Measurements from ENCODE around the gene PRKAG2. TPM values are rescaled to one million over a fixed set of nuclear protein-coding genes. Genes with fewer than 3 reads are reported as not detected.
A peak's percentile ranks its signal among the peaks of the same experiment; 100 is the strongest.

The PRKAG2 gene
- total RNA-seq, 1 donor from 2014 or later, result 4.7 TPM

GRCh38 chr7:151852486-151853396, 24.2 kb downstream of the PRKAG2 start:
- no peaks in the 10 kb centered on the region for H3K36me3 ChIP-seq (ENCODE audit: control insufficient read depth in 3 of 3, insufficient read depth in 3 of 3, low read length in 3 of 3)
- H3K4me1 ChIP-seq (ENCODE audit: control insufficient read depth in 3 of 3, insufficient read depth in 3 of 3, low read length in 3 of 3), result peaks cover 5 to 36% (median 16%) of the 10 kb centered on the region in 3 donors
- no peaks in the 10 kb centered on the region for H3K9me3 ChIP-seq (ENCODE audit: control insufficient read depth in 3 of 3, low read length in 3 of 3)
- peaks cover 0 to 9% (median 4%) of the 10 kb centered on the region in 3 donors for H3K27me3 ChIP-seq (ENCODE audit: control insufficient read depth in 3 of 3, insufficient read depth in 3 of 3, low read length in 3 of 3)
- H3K9ac ChIP-seq (ENCODE audit: low read depth in 1 of 3, low read length in 3 of 3), result no peak overlapping the region
- H3K4me3 ChIP-seq (ENCODE audit: low read length in 3 of 3), result no peak overlapping the region
- no peak overlapping the region for H3K27ac ChIP-seq (ENCODE audit: low read depth, low read length)

- Histone ChIP-seq H3K27ac (ENCODE audit: low read depth, low read length) (peak overlapping the region; percentile 36), H3K9ac (ENCODE audit: low read depth in 1 of 3, low read length in 3 of 3) (no peak overlapping the region), H3K4me1 (ENCODE audit: control insufficient read depth in 3 of 3, insufficient read depth in 3 of 3, low read length in 3 of 3) (peaks cover 5 to 36% (median 16%) of the 10 kb centered on the region in 3 donors), H3K9me3 (ENCODE audit: control insufficient read depth in 3 of 3, low read length in 3 of 3) (no peaks in the 10 kb centered on the region), H3K36me3 (ENCODE audit: control insufficient read depth in 3 of 3, insufficient read depth in 3 of 3, low read length in 3 of 3) (no peaks in the 10 kb centered on the region), H3K4me3 (ENCODE audit: low read length in 3 of 3) (peak overlapping the region in 2 of 3 donors; percentile 22 to 38), H3K27me3 (ENCODE audit: control insufficient read depth in 3 of 3, insufficient read depth in 3 of 3, low read length in 3 of 3) (peaks cover 0 to 9% (median 4%) of the 10 kb centered on the region in 3 donors)
Measured at GRCh38 chr7:151851782-151852181, 25.1 kb downstream of the PRKAG2 start.

GRCh38 chr7:151851145-151851751, 25.7 kb downstream of the PRKAG2 start:
- peak overlapping the region; percentile 36 for H3K27ac ChIP-seq (ENCODE audit: low read depth, low read length)
- no peaks in the 10 kb centered on the region for H3K36me3 ChIP-seq (ENCODE audit: control insufficient read depth in 3 of 3, insufficient read depth in 3 of 3, low read length in 3 of 3)
- H3K4me3 ChIP-seq (ENCODE audit: low read length in 3 of 3), result peak overlapping the region in 2 of 3 donors; percentile 22 to 38

GRCh38 chr7:151850491-151851124, 26.3 kb downstream of the PRKAG2 start:
- no peak overlapping the region for H3K4me3 ChIP-seq (ENCODE audit: low read length in 3 of 3)
- H3K4me1 ChIP-seq (ENCODE audit: control insufficient read depth in 3 of 3, insufficient read depth in 3 of 3, low read length in 3 of 3), result peaks cover 5 to 36% (median 16%) of the 10 kb centered on the region in 3 donors
- peaks cover 0 to 5% (median 4%) of the 10 kb centered on the region in 3 donors for H3K27me3 ChIP-seq (ENCODE audit: control insufficient read depth in 3 of 3, insufficient read depth in 3 of 3, low read length in 3 of 3)
- no peak overlapping the region for H3K9ac ChIP-seq (ENCODE audit: low read depth in 1 of 3, low read length in 3 of 3)
- no peaks in the 10 kb centered on the region for H3K36me3 ChIP-seq (ENCODE audit: control insufficient read depth in 3 of 3, insufficient read depth in 3 of 3, low read length in 3 of 3)
- peak overlapping the region; percentile 36 for H3K27ac ChIP-seq (ENCODE audit: low read depth, low read length)
- no peaks in the 10 kb centered on the region for H3K9me3 ChIP-seq (ENCODE audit: control insufficient read depth in 3 of 3, low read length in 3 of 3)

More at GRCh38 chr7:151851145-151851751, 25.7 kb downstream of the PRKAG2 start:
- Histone ChIP-seq H3K9me3 (ENCODE audit: control insufficient read depth in 3 of 3, low read length in 3 of 3) (no peaks in the 10 kb centered on the region), H3K27me3 (ENCODE audit: control insufficient read depth in 3 of 3, insufficient read depth in 3 of 3, low read length in 3 of 3) (peaks cover 0 to 5% (median 4%) of the 10 kb centered on the region in 3 donors), H3K4me1 (ENCODE audit: control insufficient read depth in 3 of 3, insufficient read depth in 3 of 3, low read length in 3 of 3) (peaks cover 5 to 36% (median 16%) of the 10 kb centered on the region in 3 donors), H3K9ac (ENCODE audit: low read depth in 1 of 3, low read length in 3 of 3) (no peak overlapping the region)

GRCh38 chr7:151849879-151850260, 27.0 kb downstream of the PRKAG2 start:
- H3K9ac ChIP-seq (ENCODE audit: low read depth in 1 of 3, low read length in 3 of 3), result no peak overlapping the region
- peaks cover 0 to 5% (median 4%) of the 10 kb centered on the region in 3 donors for H3K27me3 ChIP-seq (ENCODE audit: control insufficient read depth in 3 of 3, insufficient read depth in 3 of 3, low read length in 3 of 3)

GRCh38 chr7:151849008-151849878, 27.7 kb downstream of the PRKAG2 start:
- Histone ChIP-seq H3K4me3 (ENCODE audit: low read length in 3 of 3) (no peak overlapping the region), H3K9ac (ENCODE audit: low read depth in 1 of 3, low read length in 3 of 3) (no peak overlapping the region), H3K27ac (ENCODE audit: low read depth, low read length) (no peak overlapping the region), H3K4me1 (ENCODE audit: control insufficient read depth in 3 of 3, insufficient read depth in 3 of 3, low read length in 3 of 3) (peaks cover 3 to 30% (median 12%) of the 10 kb centered on the region in 3 donors), H3K9me3 (ENCODE audit: control insufficient read depth in 3 of 3, low read length in 3 of 3) (no peaks in the 10 kb centered on the region), H3K36me3 (ENCODE audit: control insufficient read depth in 3 of 3, insufficient read depth in 3 of 3, low read length in 3 of 3) (no peaks in the 10 kb centered on the region), H3K27me3 (ENCODE audit: control insufficient read depth in 3 of 3, insufficient read depth in 3 of 3, low read length in 3 of 3) (peaks cover 0 to 5% (median 4%) of the 10 kb centered on the region in 3 donors)

More at GRCh38 chr7:151849879-151850260, 27.0 kb downstream of the PRKAG2 start:
- Histone ChIP-seq H3K27ac (ENCODE audit: low read depth, low read length) (no peak overlapping the region), H3K36me3 (ENCODE audit: control insufficient read depth in 3 of 3, insufficient read depth in 3 of 3, low read length in 3 of 3) (no peaks in the 10 kb centered on the region), H3K4me3 (ENCODE audit: low read length in 3 of 3) (no peak overlapping the region), H3K9me3 (ENCODE audit: control insufficient read depth in 3 of 3, low read length in 3 of 3) (no peaks in the 10 kb centered on the region), H3K4me1 (ENCODE audit: control insufficient read depth in 3 of 3, insufficient read depth in 3 of 3, low read length in 3 of 3) (peaks cover 5 to 36% (median 16%) of the 10 kb centered on the region in 3 donors)

GRCh38 chr7:151847681-151848081, 29.2 kb downstream of the PRKAG2 start:
- no peak overlapping the region for H3K27ac ChIP-seq (ENCODE audit: low read depth, low read length)
- H3K4me3 ChIP-seq (ENCODE audit: low read length in 3 of 3), result no peak overlapping the region
- peaks cover 0 to 5% (median 4%) of the 10 kb centered on the region in 3 donors for H3K27me3 ChIP-seq (ENCODE audit: control insufficient read depth in 3 of 3, insufficient read depth in 3 of 3, low read length in 3 of 3)

GRCh38 chr7:151847136-151847535, 29.8 kb downstream of the PRKAG2 start:
- H3K4me3 ChIP-seq (ENCODE audit: low read length in 3 of 3), result no peak overlapping the region
- H3K36me3 ChIP-seq (ENCODE audit: control insufficient read depth in 3 of 3, insufficient read depth in 3 of 3, low read length in 3 of 3), result no peaks in the 10 kb centered on the region
- H3K9me3 ChIP-seq (ENCODE audit: control insufficient read depth in 3 of 3, low read length in 3 of 3), result no peaks in the 10 kb centered on the region
- peaks cover 0 to 5% (median 4%) of the 10 kb centered on the region in 3 donors for H3K27me3 ChIP-seq (ENCODE audit: control insufficient read depth in 3 of 3, insufficient read depth in 3 of 3, low read length in 3 of 3)
- no peak overlapping the region for H3K9ac ChIP-seq (ENCODE audit: low read depth in 1 of 3, low read length in 3 of 3)
- H3K4me1 ChIP-seq (ENCODE audit: control insufficient read depth in 3 of 3, insufficient read depth in 3 of 3, low read length in 3 of 3), result peaks cover 3 to 23% (median 10%) of the 10 kb centered on the region in 3 donors
- no peak overlapping the region for H3K27ac ChIP-seq (ENCODE audit: low read depth, low read length)

More at GRCh38 chr7:151847681-151848081, 29.2 kb downstream of the PRKAG2 start:
- Histone ChIP-seq H3K4me1 (ENCODE audit: control insufficient read depth in 3 of 3, insufficient read depth in 3 of 3, low read length in 3 of 3) (peaks cover 3 to 27% (median 10%) of the 10 kb centered on the region in 3 donors), H3K9me3 (ENCODE audit: control insufficient read depth in 3 of 3, low read length in 3 of 3) (no peaks in the 10 kb centered on the region), H3K36me3 (ENCODE audit: control insufficient read depth in 3 of 3, insufficient read depth in 3 of 3, low read length in 3 of 3) (no peaks in the 10 kb centered on the region), H3K9ac (ENCODE audit: low read depth in 1 of 3, low read length in 3 of 3) (no peak overlapping the region)
